H1 (cell line): ENCODE measurements around the gene EMC6. TPM values are rescaled to one million over a fixed set of nuclear protein-coding genes. Genes with fewer than 3 reads are reported as not detected.

Experiments
- CTCF ChIA-PET: fragments of 300-600 bp; sonication (Branson Sonifier 250); formaldehyde crosslinking; loops from one replicate; lab custom pipeline; 2021; ENCODE audit not compliant: partially characterized antibody; lab: Charles Lee
- POLR2A ChIA-PET: fragments of 300-600 bp; sonication (Branson Sonifier 250); formaldehyde crosslinking; loops from one replicate; lab custom pipeline; 2021; ENCODE audit warnings: inconsistent platforms; ENCODE audit not compliant: partially characterized antibody; lab: Charles Lee
- DNase-seq, 2 experiments: peaks; one replicate each; pipeline versions ENCODE4 v3.0.0 to v3.0.0-alpha.2; 2010 to 2022; ENCODE audit warnings: low spot score in 2 of 2, low read depth in 1 of 2, mixed read lengths in 1 of 2
- FAIRE-seq: peaks from 2 replicates; lab custom pipeline; 2011; peaks lifted over from hg19 to GRCh38; lab: Jason Lieb, UNC
- H2AFZ ChIP-seq: 2 replicates; pipeline ENCODE4 v1.8.1; 2012; ENCODE audit warnings: low read length, inconsistent platforms
- H2AK5ac ChIP-seq: 2 replicates; pipeline ENCODE4 v1.6.1; 2013; ENCODE audit warnings: low read depth, low read length
- H2BK120ac ChIP-seq: replicated peaks from 2 replicates; pipeline ENCODE3; 2013; ENCODE audit warnings: low read depth, low read length, inconsistent platforms
- H2BK12ac ChIP-seq: 2 replicates; pipeline ENCODE4 v1.6.1; 2013; ENCODE audit warnings: low read depth, low read length
- H2BK15ac ChIP-seq: 2 replicates; pipeline ENCODE4 v1.6.1; 2013; ENCODE audit warnings: low read length
- H2BK20ac ChIP-seq: 2 replicates; pipeline ENCODE4 v1.6.1; 2013; ENCODE audit warnings: low read length
- H2BK5ac ChIP-seq: 2 replicates; pipeline ENCODE4 v1.6.1; 2013; ENCODE audit warnings: low read depth, low read length
- H3K14ac ChIP-seq: 2 replicates; pipeline ENCODE4 v1.6.1; 2013; ENCODE audit warnings: inconsistent platforms; ENCODE audit not compliant: insufficient read length
- H3K18ac ChIP-seq: 2 replicates; pipeline ENCODE4 v1.6.1; 2013; ENCODE audit warnings: low read length; ENCODE audit errors: extremely low read depth
- H3K23ac ChIP-seq: 2 replicates; pipeline ENCODE4 v1.6.1; 2013; ENCODE audit warnings: inconsistent platforms; ENCODE audit not compliant: insufficient read length
- H3K23me2 ChIP-seq: 2 replicates; pipeline ENCODE4 v1.6.1; 2013; ENCODE audit warnings: low read depth, low read length
- H3K27ac ChIP-seq: 2 replicates; pipeline ENCODE4 v1.6.1; 2011; ENCODE audit warnings: low read depth, low read length, inconsistent platforms
- H3K27me3 ChIP-seq, 4 experiments: replicated peaks in 1 of 4; 1 replicate in 1 of 4; 2 replicates in 3 of 4; pipeline versions ENCODE4 v1.6.1 to v1.8.1; 2011 to 2013; ENCODE audit warnings: low read length in 3 of 4, mild to moderate bottlenecking in 3 of 4, inconsistent platforms in 2 of 4, mixed read lengths in 2 of 4, moderate library complexity in 1 of 4; ENCODE audit not compliant: control insufficient read depth in 3 of 4, insufficient read depth in 3 of 4; ENCODE audit errors: extremely low read depth in 1 of 4
- H3K36me3 ChIP-seq, 4 experiments: 2 replicates each; pipeline versions ENCODE4 v1.6.1 to v1.8.1; 2011 to 2013; ENCODE audit warnings: mild to moderate bottlenecking in 4 of 4, low read length in 3 of 4, moderate library complexity in 2 of 4, control low read depth in 1 of 4, inconsistent platforms in 1 of 4; ENCODE audit not compliant: insufficient read depth in 4 of 4, control insufficient read depth in 2 of 4
- H3K4ac ChIP-seq: replicated peaks from 2 replicates; pipeline ENCODE3; 2013; ENCODE audit warnings: low read length, low read depth, mixed read lengths, inconsistent platforms; ENCODE audit not compliant: insufficient read length
- H3K4me1 ChIP-seq, 4 experiments: replicated peaks in 1 of 4; 1 replicate in 1 of 4; 2 replicates in 3 of 4; pipeline versions ENCODE4 v1.6.1 to v1.8.1; 2011 to 2013; ENCODE audit warnings: low read length in 3 of 4, inconsistent platforms in 2 of 4, mixed read lengths in 1 of 4; ENCODE audit not compliant: insufficient read depth in 4 of 4, control insufficient read depth in 3 of 4
- H3K4me2 ChIP-seq, 2 experiments: 2 replicates each; pipeline versions ENCODE4 v1.6.1 to v1.8.1; 2011 to 2013; ENCODE audit warnings: low read depth in 2 of 2, low read length in 2 of 2, control low read depth in 1 of 2, inconsistent platforms in 1 of 2, mild to moderate bottlenecking in 1 of 2; ENCODE audit not compliant: insufficient read depth in 1 of 2
- H3K4me3 ChIP-seq, 4 experiments: fragments of 200-600, 300-600 bp in 1 of 4; sonication (generic), shearing (Covaris generic), sonication (Bioruptor Twin) in 1 of 4; 2 replicates each; pipeline versions ENCODE4 v1.5.1 to v1.8.1; 2011 to 2016; ENCODE audit warnings: low read length in 4 of 4, low read depth in 3 of 4, control low read depth in 2 of 4, inconsistent platforms in 2 of 4, mild to moderate bottlenecking in 2 of 4, mixed read lengths in 1 of 4, moderate library complexity in 1 of 4; ENCODE audit not compliant: insufficient read depth in 2 of 4; ENCODE audit errors: extremely low read depth in 1 of 4
- H3K56ac ChIP-seq: replicated peaks from 2 replicates; pipeline ENCODE3; 2013; ENCODE audit warnings: low read depth, mild to moderate bottlenecking, mixed read lengths, low read length, inconsistent platforms; ENCODE audit not compliant: insufficient read length
- H3K79me1 ChIP-seq: 2 replicates; pipeline ENCODE4 v1.6.1; 2013; ENCODE audit warnings: low read depth, low read length, control low read depth
- H3K79me2 ChIP-seq, 2 experiments: 2 replicates each; pipeline versions ENCODE4 v1.6.1 to v1.8.1; 2012 to 2013; ENCODE audit warnings: low read length in 2 of 2, mild to moderate bottlenecking in 2 of 2, inconsistent platforms in 1 of 2; ENCODE audit not compliant: insufficient read depth in 2 of 2, control insufficient read depth in 1 of 2
- H3K9ac ChIP-seq, 4 experiments: replicated peaks in 1 of 4; 1 replicate in 1 of 4; 2 replicates in 3 of 4; pipeline versions ENCODE4 v1.6.1 to v1.8.1; 2011 to 2013; ENCODE audit warnings: low read depth in 3 of 4, low read length in 3 of 4, control low read depth in 2 of 4, mild to moderate bottlenecking in 2 of 4, moderate library complexity in 2 of 4, inconsistent platforms in 1 of 4; ENCODE audit errors: extremely low read depth in 1 of 4
- H3K9me3 ChIP-seq, 2 experiments: 2 replicates each; pipeline versions ENCODE4 v1.6.1 to v1.8.1; 2012 to 2013; ENCODE audit warnings: mild to moderate bottlenecking in 2 of 2, moderate library complexity in 2 of 2, control low read depth in 1 of 2, inconsistent platforms in 1 of 2, low read depth in 1 of 2, low read length in 1 of 2, mixed read lengths in 1 of 2; ENCODE audit not compliant: insufficient read depth in 2 of 2
- H4K20me1 ChIP-seq, 2 experiments: replicated peaks in 1 of 2; 2 replicates each; pipeline versions ENCODE3 to v1.8.1; 2011 to 2013; ENCODE audit warnings: inconsistent platforms in 2 of 2, low read length in 2 of 2, mild to moderate bottlenecking in 1 of 2; ENCODE audit not compliant: insufficient read depth in 2 of 2, control insufficient read depth in 1 of 2
- H4K5ac ChIP-seq: 2 replicates; pipeline ENCODE4 v1.6.1; 2013; ENCODE audit warnings: low read length, low read depth, mixed read lengths, inconsistent platforms; ENCODE audit not compliant: insufficient read length
- H4K8ac ChIP-seq: 2 replicates; pipeline ENCODE4 v1.8.0; 2013; ENCODE audit warnings: mild to moderate bottlenecking, moderate library complexity, low read length, inconsistent platforms; ENCODE audit not compliant: insufficient read depth; ENCODE audit errors: extremely low read depth
- H4K91ac ChIP-seq: replicated peaks from 2 replicates; pipeline ENCODE3; 2013; ENCODE audit warnings: low read length, mixed read lengths, inconsistent platforms; ENCODE audit not compliant: insufficient read length
- POLR2A ChIP-seq, 2 experiments: IDR thresholded peaks; 1 replicate in 1 of 2; 2 replicates in 1 of 2; pipeline ENCODE4 v1.6.1; 2011; ENCODE audit warnings: low read depth in 2 of 2, low read length in 2 of 2, mild to moderate bottlenecking in 2 of 2; ENCODE audit errors: control extremely low read depth in 1 of 2
- SP2 ChIP-seq: IDR thresholded peaks from 2 replicates; pipeline ENCODE4 v1.6.1; 2012; ENCODE audit warnings: mild to moderate bottlenecking, low read length, inconsistent platforms
- WGBS, 2 experiments: shearing (Covaris generic) in 1 of 2; methylation state at CpG; one replicate each; pipeline versions ENCODE4 v1.1.6 to v1.1.7; 2013 to 2015; ENCODE audit warnings: low lambda C conversion rate in 2 of 2, mixed read lengths in 2 of 2, inconsistent platforms in 1 of 2, low coverage in 1 of 2, missing lambda C conversion rate in 1 of 2; ENCODE audit not compliant: insufficient replicate concordance in 2 of 2, insufficient coverage in 1 of 2, insufficient read length in 1 of 2; ENCODE audit errors: extremely low coverage in 1 of 2, missing lambda C conversion rate in 1 of 2; 5-methylcytosine and 5-hydroxymethylcytosine counted together
- polyA plus RNA-seq, 7 experiments: library from polyadenylated mRNA; depleted of rRNA in 3 of 7; stranded (reverse) in 5 of 7; unstranded in 2 of 7; fragments of >200 nt in 5 of 7; fragments of 200-250 nt in 2 of 7; gene quantifications; 1 replicate in 5 of 7; 2 replicates in 1 of 7; 4 replicates in 1 of 7; pipeline versions ENCODE4 v1.2.1 to v1.2.3, GENCODE V29; 2011 to 2013; ENCODE audit warnings: missing spikeins in 2 of 7, mixed read lengths in 2 of 7
- total RNA-seq: library from RNA; stranded (reverse); fragmentation: NEBNext Ultra II Directional; extraction: Animal tissue kit (Norgen Biotek cat#: 25700); gene quantifications from 2 replicates; pipeline ENCODE4 v1.2.1, GENCODE V29; 2021

The EMC6 gene
- total and polyA plus RNA-seq, 2 of the 8 experiments (the other 6 are each of a cell fraction or from before 2014, with no cell fraction given), result 81.5 to 193 TPM

- H3K14ac ChIP-seq, result no peak overlapping the region
- H4K5ac ChIP-seq, result no peak overlapping the region
- no peak overlapping the region for H2BK12ac ChIP-seq
- no peak overlapping the region for H4K91ac ChIP-seq
- ChIA-PET CTCF (interaction anchor here (2.0 kb wide), 1 partner anchor 17 kb away, joined by 7 read pairs; no protein-coding TSS in a partner anchor), POLR2A (interaction anchor here (1.7 to 12.7 kb wide), 2 partner anchors 10 to 14 kb away, joined by 4 to 194 read pairs; no protein-coding TSS in a partner anchor)
- no peak overlapping the region for H4K8ac ChIP-seq
- H2BK5ac ChIP-seq, result 0 out of 2 replicates have a peak overlapping the region, but pooled peaks have one; percentile 49
- no peak for DNase-seq
- no peaks in the 10 kb centered on the region for H3K27me3 ChIP-seq
- H2AFZ ChIP-seq, result no peak overlapping the region
- no peak overlapping the region for H3K18ac ChIP-seq
- H2BK120ac ChIP-seq, result no peak overlapping the region
- H3K4ac ChIP-seq, result no peak overlapping the region
- H3K4me1 ChIP-seq, result peaks cover 3 to 7% (median 5%) of the 10 kb centered on the region in 4 experiments
- H3K56ac ChIP-seq, result no peak overlapping the region
- H3K79me1 ChIP-seq, result peaks cover 12% of the 10 kb centered on the region
- H3K4me2 ChIP-seq, result no peak overlapping the region
- H3K9me3 ChIP-seq, result no peaks in the 10 kb centered on the region
- peaks cover 0 to 10% of the 10 kb centered on the region in 2 experiments for H4K20me1 ChIP-seq
- no peak overlapping the region for H2BK20ac ChIP-seq
- 86% methylated on average over 5 of the region's 5 CpGs; no CpG with 5 or more reads in 1 of the 2 experiments for WGBS, 2 experiments
- no peak overlapping the region for H3K4me3 ChIP-seq
- peaks cover 12% of the 10 kb centered on the region; the same call in 1 of the 2 replicates for H3K23me2 ChIP-seq
- FAIRE-seq, result no peak
- no peak overlapping the region for H3K23ac ChIP-seq
- H2AK5ac ChIP-seq, result no peak overlapping the region
- H3K79me2 ChIP-seq, result peaks cover 3 to 28% of the 10 kb centered on the region in 2 experiments; a peak in 3 of 4 replicates
- TF ChIP-seq SP2, result no peak
- TF ChIP-seq POLR2A (IDR thresholded peaks at IDR 0.05; ENCODE audit: control extremely low read depth in 1 of 2, low read depth in 2 of 2, low read length in 2 of 2), result peak in 1 of 2 experiments; percentile 5; a peak in 1 of 3 replicates
- TF ChIP-seq, all 59 proteins: peak for 1
- H3K36me3 ChIP-seq, result no peaks in the 10 kb centered on the region; a peak in 1 of 8 replicates
- no peak overlapping the region for H3K27ac ChIP-seq
- H3K9ac ChIP-seq, result no peak overlapping the region
- H2BK15ac ChIP-seq, result no peak overlapping the region
Observed at GRCh38 chr17:3665834-3666233, 2.8 kb upstream of the EMC6 start.
